ENCODE data around the gene ATG4A.

- TF ChIP-seq CTCF (IDR thresholded peaks at IDR 0.05; ENCODE audit: low read length), result no peak
- no peak for TF ChIP-seq EZH2 (IDR thresholded peaks at IDR 0.05; ENCODE audit: borderline replicate concordance, low read length)
Observed at GRCh38 chrX:108199041-108199440, 107.5 kb downstream of the ATG4A start.
